PFSK-1 (cell line): ENCODE data around the gene ZBTB6.

Source experiments
- POLR2AphosphoS5 ChIP-seq: IDR thresholded peaks from 2 replicates; pipeline ENCODE4 v1.6.1; 2012; ENCODE audit warnings: low read depth, mild to moderate bottlenecking, control low read depth, low read length, moderate library complexity
- TF ChIP-seq, protein P1 (sequence below), 2 experiments: IDR thresholded peaks; 2 replicates each; pipeline versions ENCODE4 v1.6.1 to v1.8.0; 2011 to 2012; ENCODE audit warnings: low read depth in 2 of 2, low read length in 2 of 2, control low read depth in 1 of 2, inconsistent platforms in 1 of 2, mild to moderate bottlenecking in 1 of 2, moderate library complexity in 1 of 2; ENCODE audit not compliant: insufficient read depth in 1 of 2

DNA sequence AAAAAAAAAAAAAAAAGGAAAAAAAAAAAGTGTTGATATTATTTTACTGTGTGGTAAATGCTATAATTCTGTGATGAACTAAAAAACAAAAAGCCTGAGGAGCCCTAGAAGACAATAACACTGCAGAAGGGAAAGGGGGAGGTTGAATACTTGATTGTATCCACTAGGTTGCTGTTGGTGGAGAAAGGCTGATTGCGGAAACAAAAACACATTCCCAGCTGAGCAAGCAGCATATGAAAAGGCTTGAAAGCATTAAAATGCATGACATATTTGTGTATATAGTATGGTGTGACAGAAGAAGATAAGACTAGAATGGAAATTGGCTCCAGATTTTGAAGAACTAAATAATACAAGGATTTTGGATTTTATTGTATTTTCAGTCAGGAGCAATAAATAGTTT is 36.6 kb upstream of the ZBTB6 start:
- TF ChIP-seq POLR2AphosphoS5 = no peak
- TF ChIP-seq, protein P1, sequence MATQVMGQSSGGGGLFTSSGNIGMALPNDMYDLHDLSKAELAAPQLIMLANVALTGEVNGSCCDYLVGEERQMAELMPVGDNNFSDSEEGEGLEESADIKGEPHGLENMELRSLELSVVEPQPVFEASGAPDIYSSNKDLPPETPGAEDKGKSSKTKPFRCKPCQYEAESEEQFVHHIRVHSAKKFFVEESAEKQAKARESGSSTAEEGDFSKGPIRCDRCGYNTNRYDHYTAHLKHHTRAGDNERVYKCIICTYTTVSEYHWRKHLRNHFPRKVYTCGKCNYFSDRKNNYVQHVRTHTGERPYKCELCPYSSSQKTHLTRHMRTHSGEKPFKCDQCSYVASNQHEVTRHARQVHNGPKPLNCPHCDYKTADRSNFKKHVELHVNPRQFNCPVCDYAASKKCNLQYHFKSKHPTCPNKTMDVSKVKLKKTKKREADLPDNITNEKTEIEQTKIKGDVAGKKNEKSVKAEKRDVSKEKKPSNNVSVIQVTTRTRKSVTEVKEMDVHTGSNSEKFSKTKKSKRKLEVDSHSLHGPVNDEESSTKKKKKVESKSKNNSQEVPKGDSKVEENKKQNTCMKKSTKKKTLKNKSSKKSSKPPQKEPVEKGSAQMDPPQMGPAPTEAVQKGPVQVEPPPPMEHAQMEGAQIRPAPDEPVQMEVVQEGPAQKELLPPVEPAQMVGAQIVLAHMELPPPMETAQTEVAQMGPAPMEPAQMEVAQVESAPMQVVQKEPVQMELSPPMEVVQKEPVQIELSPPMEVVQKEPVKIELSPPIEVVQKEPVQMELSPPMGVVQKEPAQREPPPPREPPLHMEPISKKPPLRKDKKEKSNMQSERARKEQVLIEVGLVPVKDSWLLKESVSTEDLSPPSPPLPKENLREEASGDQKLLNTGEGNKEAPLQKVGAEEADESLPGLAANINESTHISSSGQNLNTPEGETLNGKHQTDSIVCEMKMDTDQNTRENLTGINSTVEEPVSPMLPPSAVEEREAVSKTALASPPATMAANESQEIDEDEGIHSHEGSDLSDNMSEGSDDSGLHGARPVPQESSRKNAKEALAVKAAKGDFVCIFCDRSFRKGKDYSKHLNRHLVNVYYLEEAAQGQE (IDR thresholded peaks at IDR 0.05; ENCODE audit: insufficient read depth in 1 of 2, low read depth in 2 of 2, low read length in 2 of 2) = no peak
